Dedifferentiated amniotic fluid mesenchymal stem cell (primary cell): ENCODE measurements around the gene SCAMP2.

Experiments used
- DNase-seq: peaks from one replicate; pipeline ENCODE4 v3.0.0-alpha.2; 2016; ENCODE audit errors: extremely low spot score

The SCAMP2 gene

DNA sequence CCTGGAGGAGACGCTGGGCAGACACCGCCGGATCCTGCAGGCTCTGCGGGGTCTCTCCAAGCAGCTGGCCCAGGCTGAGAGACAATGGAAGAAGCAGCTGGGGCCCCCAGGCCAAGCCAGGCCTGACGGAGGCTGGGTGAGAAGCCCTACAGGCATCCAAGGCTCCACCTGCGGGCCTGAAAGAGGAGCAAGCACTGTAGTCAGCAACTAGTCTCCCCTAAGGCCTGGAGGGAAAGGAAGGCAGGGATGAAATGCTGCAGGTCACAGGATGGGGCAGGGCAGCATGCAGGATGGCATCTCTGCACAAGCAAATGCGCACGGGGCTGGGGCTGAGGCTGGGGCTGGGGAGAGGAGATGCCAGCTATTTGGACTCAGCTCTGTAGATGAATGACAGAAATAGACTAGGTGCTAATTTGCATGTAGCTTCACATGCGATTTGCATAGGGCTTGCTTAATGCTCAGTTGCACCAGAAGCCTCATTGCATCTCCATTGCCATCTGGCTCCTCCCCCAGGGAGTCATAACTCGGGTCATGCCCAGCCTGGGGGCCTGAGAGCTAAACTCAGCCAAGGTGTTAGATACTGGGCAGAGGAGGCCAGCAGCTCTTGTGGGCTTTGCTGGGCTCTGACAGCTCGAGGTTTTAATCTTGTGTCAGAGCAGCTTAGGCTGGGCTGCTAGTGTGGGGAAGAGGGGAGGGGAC, 51.9 kb downstream of the SCAMP2 start:
- no peak for DNase-seq

- DNase-seq, result no peak
These were observed 53.1 kb downstream of the SCAMP2 start for GRCh38 chr15:74820056-74820455.

GRCh38 chr15:74817370-74817737, 55.8 kb downstream of the SCAMP2 start:
- no peak for DNase-seq

DNA sequence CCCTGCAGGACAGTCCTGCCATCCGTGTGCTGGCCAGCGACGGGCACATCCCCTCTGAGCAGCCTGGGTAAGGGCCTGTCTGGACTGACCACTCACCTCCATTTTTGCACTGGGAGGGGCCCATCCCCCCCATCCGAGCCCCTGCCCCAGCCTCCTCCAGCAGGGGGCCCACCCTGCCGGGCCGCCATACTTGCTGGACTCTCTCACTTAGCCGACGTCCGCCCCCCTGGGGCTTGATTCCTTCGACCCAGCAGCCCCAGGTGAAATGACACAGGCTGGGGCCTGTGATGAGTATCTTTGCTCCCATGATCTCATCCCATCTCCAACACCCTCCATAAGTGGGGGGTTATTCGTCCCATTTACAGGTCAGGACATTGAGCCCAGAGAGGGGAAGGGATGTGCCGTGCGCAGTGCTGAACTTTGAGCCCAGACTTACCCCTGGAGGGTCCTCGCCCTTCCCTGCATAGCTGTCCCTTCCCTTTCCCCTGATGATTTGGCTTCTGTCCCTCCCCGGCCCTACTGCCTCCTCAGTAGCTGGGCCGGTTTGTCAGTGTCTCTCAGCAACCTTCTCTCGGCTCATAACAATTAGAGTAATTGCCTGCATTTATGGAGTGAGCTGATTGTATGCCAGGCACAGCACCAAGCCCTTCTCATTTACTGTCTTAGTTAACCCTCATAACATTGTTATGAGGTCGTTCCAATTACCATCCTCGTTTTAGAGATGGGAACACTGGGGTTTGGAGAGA, 56.4 kb downstream of the SCAMP2 start:
- no peak for DNase-seq

DNA sequence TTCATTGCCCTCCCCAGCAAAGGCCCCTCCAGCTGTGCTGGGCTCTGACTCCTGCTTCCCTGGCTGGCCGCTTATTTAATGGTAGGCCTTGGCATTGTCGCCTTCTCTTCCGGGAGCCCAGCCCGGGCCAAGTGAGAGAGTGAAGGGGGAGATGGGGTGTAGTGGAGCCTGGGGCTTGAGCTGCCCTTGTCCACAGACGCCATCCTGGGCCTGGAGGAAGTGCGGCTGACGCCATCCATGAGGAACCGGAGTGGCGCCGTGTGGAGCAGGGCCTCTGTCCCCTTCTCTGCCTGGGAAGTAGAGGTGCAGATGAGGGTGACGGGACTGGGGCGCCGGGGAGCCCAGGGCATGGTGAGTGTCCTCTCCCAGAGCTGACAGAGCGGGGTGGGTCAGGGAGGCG, 57.2 kb downstream of the SCAMP2 start:
- DNase-seq, result no peak

GRCh38 chr15:74815121-74815934, 57.8 kb downstream of the SCAMP2 start:
- DNase-seq, result no peak

- no peak for DNase-seq
These were observed 60.6 kb downstream of the SCAMP2 start, which contains the start of gene LMAN1L for GRCh38 chr15:74812533-74812932. LMAN1L (plus strand) TSS chr15:74812835; CDS start chr15:74812855, 20 bp downstream.

- DNase-seq, result no peak
These were observed 63.2 kb downstream of the SCAMP2 start for GRCh38 chr15:74809956-74810355.

GRCh38 chr15:74809242-74809641, 63.9 kb downstream of the SCAMP2 start:
- DNase-seq, result no peak

- DNase-seq, result no peak
These were observed 64.3 kb downstream of the SCAMP2 start for GRCh38 chr15:74808840-74809229.

DNA sequence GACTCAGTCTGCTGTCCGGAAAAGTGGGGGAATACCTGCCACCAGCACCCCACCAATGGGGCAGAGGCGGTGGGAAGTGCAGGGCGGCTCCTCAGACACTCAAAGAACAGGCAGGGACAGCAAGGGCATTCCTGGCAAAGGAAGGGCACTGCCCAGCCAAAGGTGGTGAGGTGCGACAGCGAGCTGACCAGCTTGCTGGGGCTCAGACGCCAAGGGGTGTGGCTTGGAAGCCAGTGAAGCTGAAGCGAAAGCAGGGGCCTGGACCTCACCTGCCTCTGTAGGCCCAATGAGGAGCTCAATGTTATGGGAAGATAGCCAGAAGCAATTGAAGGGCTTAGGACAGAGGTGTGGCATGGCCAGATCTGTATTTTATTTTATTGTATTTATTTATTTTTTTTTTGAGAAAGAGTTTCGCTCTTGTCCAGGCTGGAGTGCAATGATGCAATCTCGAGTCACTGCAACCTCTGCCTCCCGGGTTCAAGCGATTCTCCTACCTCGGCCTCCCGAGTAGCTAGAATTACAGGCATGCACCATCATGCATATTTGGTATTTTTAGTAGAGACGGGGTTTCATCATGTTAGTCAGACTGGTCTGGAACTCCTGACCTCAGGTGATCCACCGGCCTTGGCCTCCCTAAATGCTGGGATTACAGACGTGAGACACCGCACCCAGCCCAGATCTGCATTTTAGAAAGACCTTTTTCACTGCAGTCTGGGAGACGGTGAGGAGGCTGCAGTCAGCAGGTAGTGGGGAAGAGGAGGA, 64.9 kb downstream of the SCAMP2 start:
- DNase-seq, result no peak

- DNase-seq, result no peak
These were observed 65.9 kb downstream of the SCAMP2 start for GRCh38 chr15:74807282-74807681.

GRCh38 chr15:74804935-74805334, 68.2 kb downstream of the SCAMP2 start:
- DNase-seq, result no peak

GRCh38 chr15:74802862-74803447, 70.2 kb downstream of the SCAMP2 start:
- DNase-seq, result no peak

- no peak for DNase-seq
These were observed 70.9 kb downstream of the SCAMP2 start for GRCh38 chr15:74802290-74802689.

DNA sequence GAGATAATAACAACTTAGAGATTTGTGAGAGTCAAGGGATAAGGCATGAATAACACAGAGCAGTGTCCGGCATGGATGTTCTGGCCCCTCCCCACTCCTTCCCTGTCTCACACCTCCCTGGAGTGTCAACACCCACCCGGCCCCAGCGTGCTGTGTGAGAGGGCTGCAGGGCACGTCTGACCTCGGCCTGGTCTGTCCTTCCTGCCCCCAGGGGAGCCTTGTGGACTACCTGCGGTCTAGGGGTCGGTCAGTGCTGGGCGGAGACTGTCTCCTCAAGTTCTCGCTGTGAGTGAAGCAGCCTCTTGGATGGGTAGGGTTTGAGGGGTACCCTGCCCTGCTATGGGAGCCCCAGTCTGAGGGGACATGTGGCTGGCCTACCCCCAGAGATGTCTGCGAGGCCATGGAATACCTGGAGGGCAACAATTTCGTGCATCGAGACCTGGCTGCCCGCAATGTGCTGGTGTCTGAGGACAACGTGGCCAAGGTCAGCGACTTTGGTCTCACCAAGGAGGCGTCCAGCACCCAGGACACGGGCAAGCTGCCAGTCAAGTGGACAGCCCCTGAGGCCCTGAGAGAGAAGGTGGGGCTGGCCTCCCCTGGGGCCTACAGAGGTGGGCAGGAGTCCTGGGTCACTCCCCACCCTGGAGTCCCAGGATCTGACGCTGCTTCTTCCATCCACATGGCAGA, 71.7 kb downstream of the SCAMP2 start:
- no peak for DNase-seq

DNA sequence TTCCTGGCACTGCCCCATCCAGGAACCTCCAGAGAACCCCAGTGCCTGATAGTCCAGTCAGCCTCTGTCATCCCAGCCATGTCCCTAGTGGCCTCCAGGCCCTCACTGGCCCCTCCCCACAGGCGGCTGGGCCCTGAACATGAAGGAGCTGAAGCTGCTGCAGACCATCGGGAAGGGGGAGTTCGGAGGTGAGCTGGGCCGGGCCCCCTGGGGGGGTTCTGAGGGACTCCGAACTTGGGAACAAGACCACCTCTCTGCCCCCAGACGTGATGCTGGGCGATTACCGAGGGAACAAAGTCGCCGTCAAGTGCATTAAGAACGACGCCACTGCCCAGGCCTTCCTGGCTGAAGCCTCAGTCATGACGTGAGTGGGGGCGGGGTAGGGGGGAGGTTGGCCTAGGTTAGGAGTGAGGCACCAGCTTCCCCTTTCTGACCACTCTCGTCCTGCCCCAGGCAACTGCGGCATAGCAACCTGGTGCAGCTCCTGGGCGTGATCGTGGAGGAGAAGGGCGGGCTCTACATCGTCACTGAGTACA, 72.5 kb downstream of the SCAMP2 start:
- no peak for DNase-seq

GRCh38 chr15:74799856-74800558, 73.2 kb downstream of the SCAMP2 start:
- no peak for DNase-seq

- no peak for DNase-seq
These were observed 73.8 kb downstream of the SCAMP2 start for GRCh38 chr15:74799255-74799855.
